Effector CD4-positive, alpha-beta T cell (primary cell): Measurements from ENCODE around the gene LHFPL3.

ENCODE experiments used
- DNase-seq: peaks from one replicate; pipeline ENCODE4 v3.0.0-alpha.2; 2020

Gene LHFPL3

GRCh38 chr7:104807671-104808070 lies 479.3 kb downstream of the LHFPL3 start:
- DNase-seq = no peak

DNA sequence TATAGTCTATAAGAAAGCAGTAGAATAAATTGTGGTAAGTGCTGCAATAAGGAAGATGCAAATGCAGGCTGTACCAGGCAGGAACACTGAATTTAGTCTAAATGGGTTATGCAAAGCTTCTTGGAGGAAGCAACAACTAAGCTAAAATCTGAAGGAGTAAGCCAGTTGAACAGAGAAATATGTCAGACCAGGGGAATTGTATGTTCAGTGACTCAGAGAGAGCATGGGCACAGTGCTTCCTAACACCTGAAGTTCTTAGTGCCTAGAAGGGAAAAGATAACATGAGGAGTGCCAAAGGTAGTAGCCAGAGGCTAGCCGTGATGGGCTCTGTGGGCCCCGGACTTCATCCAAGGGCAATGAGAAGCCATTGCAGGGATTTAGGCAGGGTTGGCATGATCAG lies 481.5 kb downstream of the LHFPL3 start:
- DNase-seq = no peak

- no peak for DNase-seq
Observed at GRCh38 chr7:104814126-104814525, 485.7 kb downstream of the LHFPL3 start.

- no peak for DNase-seq
Observed at GRCh38 chr7:104814671-104815400, 486.4 kb downstream of the LHFPL3 start.

DNA sequence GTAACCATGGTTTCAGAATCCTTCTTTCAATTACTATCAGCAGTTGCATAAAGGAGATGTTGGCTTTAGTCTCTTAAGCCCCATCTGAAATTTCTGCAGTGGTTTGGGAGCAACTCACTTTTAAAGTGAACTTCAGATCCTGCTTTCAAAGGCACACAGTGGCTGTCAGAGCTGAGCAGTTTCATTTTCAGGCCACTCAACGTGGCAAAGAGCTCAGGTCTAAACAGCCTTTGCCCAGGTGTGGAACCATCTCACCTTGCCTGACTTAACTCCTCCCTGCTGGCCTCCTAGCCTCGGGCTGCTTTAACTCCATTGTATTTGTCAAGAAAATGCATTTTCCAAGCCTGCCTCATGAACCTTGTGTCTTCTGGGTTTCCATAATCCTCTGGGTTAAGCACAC lies 488.1 kb downstream of the LHFPL3 start:
- DNase-seq = no peak

DNA sequence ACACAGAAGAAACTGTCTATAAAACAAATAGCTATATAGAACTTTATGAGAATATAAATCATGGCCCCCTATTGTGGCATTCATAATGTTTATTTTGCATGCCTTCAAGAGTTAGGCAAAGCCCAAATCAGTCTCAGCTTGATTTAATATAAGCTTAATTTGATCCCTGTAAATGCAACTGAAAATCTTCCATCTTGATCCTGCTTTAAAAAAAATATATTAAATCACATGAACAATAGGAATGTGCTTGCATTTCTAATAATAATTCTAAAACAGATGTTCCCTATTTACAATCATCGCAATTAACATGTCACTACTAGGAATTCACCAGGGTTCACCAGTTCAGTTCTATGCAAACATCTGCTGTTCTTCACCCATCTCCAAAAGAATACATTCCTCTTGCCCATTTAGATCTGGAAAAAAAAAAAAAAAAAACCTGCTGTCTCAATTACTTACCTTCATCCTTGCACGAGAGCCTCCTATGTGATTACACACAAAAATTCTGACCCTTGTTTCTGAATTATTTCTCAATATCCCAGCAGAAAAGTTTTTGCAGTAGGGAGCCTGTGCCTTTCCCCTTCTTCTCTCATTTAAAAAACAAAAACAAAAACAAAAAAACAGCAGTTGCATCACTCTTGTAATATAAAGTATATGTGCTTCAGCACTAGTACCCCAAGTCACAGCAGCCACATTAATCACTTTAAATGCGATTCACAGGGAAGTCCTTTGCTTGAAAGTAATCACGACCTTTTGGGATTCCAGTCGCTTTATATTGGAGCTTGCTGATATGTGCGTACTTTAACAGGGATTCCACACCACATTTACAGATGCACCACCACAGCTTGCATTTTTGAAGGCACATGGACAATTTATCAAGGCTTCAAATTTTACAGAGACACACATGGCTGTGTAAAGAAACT lies 490.8 kb downstream of the LHFPL3 start:
- DNase-seq = no peak

DNA sequence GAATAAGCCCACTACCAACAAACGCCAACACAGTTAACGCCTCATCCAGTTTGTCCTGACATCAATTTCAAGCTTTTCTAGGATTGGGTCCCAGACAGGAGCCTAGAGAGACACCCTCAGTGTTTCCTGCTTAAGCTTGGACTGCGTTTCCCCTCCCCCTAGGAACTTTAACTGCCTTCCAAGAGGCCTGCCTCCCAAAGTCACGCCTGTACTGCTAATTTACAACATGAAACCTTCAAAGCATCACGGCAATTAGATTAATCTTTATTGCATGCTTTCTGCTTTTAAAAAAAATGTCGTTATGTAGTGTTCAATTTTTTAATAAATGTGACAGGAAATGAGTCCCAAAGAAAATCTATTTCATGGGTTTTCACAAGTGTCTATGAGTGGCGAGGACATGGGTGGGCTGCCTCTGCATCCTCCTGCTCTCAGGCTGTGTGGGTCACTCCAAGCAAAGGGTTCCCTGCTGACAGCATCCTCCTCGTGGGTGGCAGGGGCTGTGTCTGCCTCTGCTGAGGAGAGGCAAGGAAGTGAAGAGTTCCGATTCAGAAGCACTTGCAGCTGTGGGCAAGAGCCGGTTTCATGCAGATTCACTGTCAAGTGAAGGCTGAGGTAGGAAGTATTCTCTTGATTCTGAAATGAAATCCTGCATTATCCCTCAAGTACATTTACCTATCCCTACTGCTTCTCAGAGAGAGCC lies 492.6 kb downstream of the LHFPL3 start:
- DNase-seq = no peak

GRCh38 chr7:104823177-104823576 lies 494.8 kb downstream of the LHFPL3 start:
- DNase-seq = no peak

GRCh38 chr7:104825099-104825498 lies 496.7 kb downstream of the LHFPL3 start:
- DNase-seq = no peak

GRCh38 chr7:104826135-104826534 lies 497.7 kb downstream of the LHFPL3 start:
- DNase-seq = no peak

- DNase-seq = no peak
Observed at GRCh38 chr7:104836976-104837375, 508.6 kb downstream of the LHFPL3 start.

- no peak for DNase-seq
Observed at GRCh38 chr7:104838537-104839299, 510.3 kb downstream of the LHFPL3 start.

DNA sequence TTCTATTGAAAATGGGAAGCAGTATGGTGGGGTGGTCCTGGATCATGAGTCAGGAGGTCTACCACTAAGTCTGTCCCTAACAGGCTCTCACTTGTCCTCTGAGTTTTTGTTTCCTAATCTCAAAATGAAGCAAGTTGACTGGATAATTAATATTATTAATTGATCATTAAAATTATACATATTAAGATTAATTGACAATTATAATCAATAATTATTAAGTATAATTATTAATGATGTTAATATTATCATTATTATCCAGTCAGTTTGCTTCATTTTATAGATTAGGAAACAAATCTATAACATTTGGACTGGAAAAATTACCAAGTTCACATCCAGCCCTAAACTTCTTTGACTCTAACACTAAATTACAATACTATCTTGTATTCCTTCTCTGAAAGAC lies 511.4 kb downstream of the LHFPL3 start:
- no peak for DNase-seq

GRCh38 chr7:104841798-104842197 lies 513.4 kb downstream of the LHFPL3 start:
- no peak for DNase-seq

- DNase-seq = no peak
Observed at GRCh38 chr7:104843198-104843597, 514.8 kb downstream of the LHFPL3 start.

DNA sequence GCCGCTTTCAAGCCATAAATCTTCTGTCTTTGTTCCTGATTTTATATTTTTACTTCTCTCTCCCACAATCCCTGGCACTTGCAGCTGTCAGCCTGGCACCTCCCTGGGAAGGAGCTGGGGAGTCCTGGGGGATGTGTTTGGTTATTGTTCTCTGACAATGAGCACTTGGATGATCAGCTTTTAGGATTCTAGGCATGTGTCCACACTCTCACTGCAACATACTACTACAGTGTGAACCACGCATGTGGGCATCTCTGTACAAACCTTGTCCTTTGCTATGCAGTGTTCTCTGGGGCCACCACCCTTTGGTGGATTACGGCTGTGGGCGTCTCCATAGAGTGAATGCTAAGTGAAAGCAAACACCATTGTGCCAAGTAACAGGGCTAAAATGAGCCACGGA lies 517.2 kb downstream of the LHFPL3 start:
- DNase-seq = no peak

DNA sequence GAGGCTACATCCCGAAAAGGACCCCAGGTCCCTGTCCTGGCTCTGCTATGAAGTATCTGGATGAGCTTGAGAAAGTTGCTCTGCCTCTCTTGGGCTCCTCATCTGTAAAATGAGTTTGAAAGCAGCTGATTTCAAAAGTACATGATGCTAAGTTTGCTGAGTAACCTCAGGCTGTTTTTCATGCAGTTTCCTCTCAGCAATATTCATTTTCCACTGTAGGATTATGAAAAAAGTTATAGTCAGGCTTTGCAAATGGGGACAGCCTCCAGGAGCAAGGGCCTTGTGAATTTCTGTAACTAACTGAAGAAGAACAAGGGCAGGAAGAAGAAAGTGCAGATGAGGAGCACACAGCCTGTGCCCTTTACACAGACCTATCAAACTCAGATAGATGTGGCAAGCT lies 518.3 kb downstream of the LHFPL3 start:
- no peak for DNase-seq

DNA sequence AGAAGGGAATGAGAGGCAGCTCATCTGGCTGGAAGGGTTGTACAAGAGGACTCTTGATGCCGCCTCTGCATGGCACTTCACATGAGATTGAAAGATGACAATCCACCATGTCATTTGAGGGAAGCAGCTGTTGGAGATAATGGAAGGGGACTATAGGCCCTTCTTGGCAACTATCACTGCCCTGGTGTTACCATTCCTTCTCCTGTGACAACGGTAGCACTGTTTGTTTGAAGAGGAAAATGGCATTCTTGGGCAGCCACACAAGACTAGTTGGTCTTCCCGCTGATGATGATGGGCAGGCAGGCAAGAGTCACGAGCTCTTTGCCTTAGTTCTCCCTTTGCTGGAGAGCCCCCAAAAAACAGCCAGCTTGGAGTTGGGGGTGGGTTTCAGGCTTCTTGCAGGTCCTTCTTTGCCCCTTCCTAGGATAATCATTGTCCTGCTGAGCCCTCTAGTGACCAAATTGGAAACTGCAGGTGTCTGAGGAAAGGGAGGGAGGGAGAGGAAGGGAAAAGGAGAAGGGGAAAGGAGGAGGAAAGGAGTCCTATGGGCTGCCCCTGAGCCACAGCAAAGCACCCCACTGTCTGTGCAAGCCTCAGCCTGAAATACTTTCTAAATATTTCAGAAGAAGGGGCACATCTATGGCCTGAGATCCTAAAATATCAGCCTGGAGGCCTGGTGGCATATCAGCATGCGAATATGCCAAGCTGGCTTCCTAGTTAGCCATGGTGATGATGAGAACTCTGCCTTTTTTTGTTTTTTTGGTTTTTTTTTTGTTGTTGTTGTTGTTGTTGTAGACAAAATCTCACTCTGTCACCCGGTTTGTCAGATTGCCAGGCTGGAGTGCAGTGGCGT lies 520.0 kb downstream of the LHFPL3 start:
- peak; percentile 44 for DNase-seq

GRCh38 chr7:104850374-104850773 lies 522.0 kb downstream of the LHFPL3 start:
- no peak for DNase-seq

- no peak for DNase-seq
Observed at GRCh38 chr7:104851268-104851667, 522.9 kb downstream of the LHFPL3 start.

DNA sequence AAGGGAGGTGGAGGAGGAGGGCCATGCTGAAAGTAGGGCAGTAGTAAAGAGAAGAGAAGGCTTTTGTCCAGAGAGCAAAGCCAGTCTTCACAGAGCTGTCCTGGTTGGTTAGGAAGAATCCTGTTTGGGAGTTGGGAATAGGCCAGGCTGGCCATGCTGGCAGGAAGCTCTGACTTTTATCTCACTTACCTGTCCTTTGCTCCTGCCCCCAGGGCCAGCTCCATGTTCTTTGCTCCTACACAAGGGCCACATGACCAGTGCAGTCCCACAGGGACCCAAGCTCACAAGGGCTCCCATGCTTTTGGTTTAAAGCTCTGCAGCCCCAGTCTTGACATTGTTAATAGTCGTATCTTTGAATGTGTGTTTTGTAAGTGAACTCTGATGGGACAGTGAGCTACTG lies 524.0 kb downstream of the LHFPL3 start:
- no peak for DNase-seq

- no peak for DNase-seq
Observed at GRCh38 chr7:104855861-104856260, 527.5 kb downstream of the LHFPL3 start.
